Nephron progenitor cell (in vitro differentiated cells): Measurements from ENCODE around the gene TTC27.
"Not testable (repeated sequence)": the region's sequence is repeated elsewhere in the genome, so short reads cannot be mapped to it uniquely, and the experiment has no call there.

ENCODE experiments used
- DNase-seq: peaks from one replicate; pipeline ENCODE4 v3.0.0; 2021
- H3K27ac Mint-ChIP-seq: 2 replicates; pipeline ENCODE4 v1.8.0; 2021; ENCODE audit warnings: mild to moderate bottlenecking, moderate library complexity, mixed read lengths
- H3K27me3 Mint-ChIP-seq: 2 replicates; pipeline ENCODE4 v1.8.0; 2021; ENCODE audit warnings: mild to moderate bottlenecking, low read depth, mixed read lengths; ENCODE audit not compliant: poor library complexity
- H3K36me3 Mint-ChIP-seq: 2 replicates; pipeline ENCODE4 v1.8.0; 2021; ENCODE audit warnings: low read depth, mixed read lengths
- H3K4me1 Mint-ChIP-seq: 2 replicates; pipeline ENCODE4 v1.8.0; 2021; ENCODE audit warnings: mixed read lengths
- H3K4me3 Mint-ChIP-seq: 2 replicates; pipeline ENCODE4 v1.8.0; 2021; ENCODE audit warnings: mild to moderate bottlenecking, moderate library complexity, mixed read lengths
- H3K9me3 Mint-ChIP-seq: 2 replicates; pipeline ENCODE4 v1.8.0; 2021; ENCODE audit warnings: mild to moderate bottlenecking, moderate library complexity, mixed read lengths
- TF ChIP-seq, protein P1 (sequence below): fragments of 200-600 bp; sonication (generic); IDR thresholded peaks from 2 replicates; pipeline ENCODE4 v1.5.0; 2021; ENCODE audit warnings: antibody characterized with exemption

Gene TTC27

DNA sequence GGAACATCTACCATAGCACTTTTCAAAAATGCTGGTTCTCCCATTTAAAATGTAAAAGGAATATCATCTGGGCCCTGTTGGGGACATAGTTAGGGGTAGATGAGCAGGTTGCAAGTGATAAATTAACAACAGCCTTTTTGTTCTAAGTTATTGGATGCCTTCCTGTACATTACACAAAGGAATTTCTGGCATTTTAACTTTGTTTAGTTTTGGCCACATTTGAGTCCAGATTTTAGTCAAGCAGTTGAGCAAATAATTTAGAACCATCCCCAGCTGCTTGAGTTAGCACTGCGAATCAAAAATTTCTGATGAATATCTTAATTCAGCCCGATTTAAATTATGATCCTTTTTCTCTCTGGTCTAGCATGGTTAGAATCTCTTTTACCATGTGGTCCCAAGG lies 124.4 kb downstream of the TTC27 start:
- no peak for DNase-seq
- no peaks in the 10 kb centered on the region for H3K4me1 Mint-ChIP-seq

GRCh38 chr2:32752952-32753351 lies 125.1 kb downstream of the TTC27 start:
- peaks cover 67% of the 10 kb centered on the region for H3K36me3 Mint-ChIP-seq
- DNase-seq, result no peak
- H3K9me3 Mint-ChIP-seq, result peaks cover 22% of the 10 kb centered on the region
- no peak overlapping the region for H3K27ac Mint-ChIP-seq
- H3K4me3 Mint-ChIP-seq, result no peak overlapping the region
- H3K4me1 Mint-ChIP-seq, result no peaks in the 10 kb centered on the region
- H3K27me3 Mint-ChIP-seq, result no peaks in the 10 kb centered on the region
- TF ChIP-seq, protein P1, sequence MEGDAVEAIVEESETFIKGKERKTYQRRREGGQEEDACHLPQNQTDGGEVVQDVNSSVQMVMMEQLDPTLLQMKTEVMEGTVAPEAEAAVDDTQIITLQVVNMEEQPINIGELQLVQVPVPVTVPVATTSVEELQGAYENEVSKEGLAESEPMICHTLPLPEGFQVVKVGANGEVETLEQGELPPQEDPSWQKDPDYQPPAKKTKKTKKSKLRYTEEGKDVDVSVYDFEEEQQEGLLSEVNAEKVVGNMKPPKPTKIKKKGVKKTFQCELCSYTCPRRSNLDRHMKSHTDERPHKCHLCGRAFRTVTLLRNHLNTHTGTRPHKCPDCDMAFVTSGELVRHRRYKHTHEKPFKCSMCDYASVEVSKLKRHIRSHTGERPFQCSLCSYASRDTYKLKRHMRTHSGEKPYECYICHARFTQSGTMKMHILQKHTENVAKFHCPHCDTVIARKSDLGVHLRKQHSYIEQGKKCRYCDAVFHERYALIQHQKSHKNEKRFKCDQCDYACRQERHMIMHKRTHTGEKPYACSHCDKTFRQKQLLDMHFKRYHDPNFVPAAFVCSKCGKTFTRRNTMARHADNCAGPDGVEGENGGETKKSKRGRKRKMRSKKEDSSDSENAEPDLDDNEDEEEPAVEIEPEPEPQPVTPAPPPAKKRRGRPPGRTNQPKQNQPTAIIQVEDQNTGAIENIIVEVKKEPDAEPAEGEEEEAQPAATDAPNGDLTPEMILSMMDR, result no peak

More for the DNA sequence above, 124.4 kb downstream of the TTC27 start:
- H3K9me3 Mint-ChIP-seq, result peaks cover 26% of the 10 kb centered on the region
- no peak overlapping the region for H3K27ac Mint-ChIP-seq
- H3K36me3 Mint-ChIP-seq, result peaks cover 72% of the 10 kb centered on the region
- TF ChIP-seq, protein P1, result no peak
- no peak overlapping the region for H3K4me3 Mint-ChIP-seq
- H3K27me3 Mint-ChIP-seq, result no peaks in the 10 kb centered on the region

DNA sequence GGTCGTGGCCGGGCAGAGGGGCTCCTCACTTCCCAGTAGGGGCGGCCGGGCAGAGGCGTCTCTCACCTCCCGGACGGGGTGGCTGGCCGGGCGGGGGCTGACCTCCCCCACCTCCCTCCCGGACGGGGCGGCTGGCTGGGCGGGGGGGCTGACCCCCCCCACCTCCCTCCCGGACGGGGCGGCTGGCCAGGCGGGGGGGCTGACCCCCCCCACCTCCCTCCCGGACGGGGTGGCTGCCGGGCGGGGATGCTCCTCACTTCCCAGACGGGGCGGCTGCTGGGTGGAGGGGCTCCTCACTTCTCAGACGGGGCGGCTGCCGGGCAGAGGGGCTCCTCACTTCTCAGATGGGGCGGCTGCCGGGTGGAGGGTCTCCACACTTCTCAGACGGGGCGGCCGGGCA lies 126.8 kb downstream of the TTC27 start:
- not testable (repeated sequence) for H3K27ac Mint-ChIP-seq, DNase-seq, H3K4me1 Mint-ChIP-seq, H3K4me3 Mint-ChIP-seq, H3K27me3 Mint-ChIP-seq
- Mint-ChIP-seq H3K9me3 (peaks cover 17% of the 10 kb centered on the region), H3K36me3 (peaks cover 61% of the 10 kb centered on the region)

DNA sequence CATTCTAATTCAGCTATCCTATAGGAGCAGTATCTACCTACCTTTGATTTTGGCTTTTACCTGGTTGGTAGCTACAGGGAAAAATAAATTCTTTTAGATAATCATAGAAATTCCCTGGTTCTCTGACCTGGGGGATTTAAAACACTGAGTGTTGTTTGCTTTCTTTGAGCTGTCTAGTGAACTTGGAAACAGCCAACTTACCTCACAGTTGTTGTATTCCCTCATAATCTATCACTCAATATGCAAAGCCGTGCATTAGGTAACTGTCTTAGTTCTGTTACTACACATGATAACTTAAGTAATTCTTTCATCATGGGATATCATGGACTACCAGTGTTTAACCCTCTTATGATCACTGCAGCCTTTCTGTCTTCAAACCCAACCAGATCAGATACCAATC lies 127.8 kb downstream of the TTC27 start:
- Mint-ChIP-seq H3K27ac (no peak overlapping the region), H3K4me1 (no peaks in the 10 kb centered on the region), H3K9me3 (peaks cover 17% of the 10 kb centered on the region)

GRCh38 chr2:32756074-32756727 lies 128.4 kb downstream of the TTC27 start:
- H3K9me3 Mint-ChIP-seq, result peaks cover 17% of the 10 kb centered on the region
- no peak overlapping the region for H3K27ac Mint-ChIP-seq
- TF ChIP-seq, protein P1, result no peak
- H3K27me3 Mint-ChIP-seq, result no peaks in the 10 kb centered on the region
- no peaks in the 10 kb centered on the region for H3K4me1 Mint-ChIP-seq
- peaks cover 59% of the 10 kb centered on the region for H3K36me3 Mint-ChIP-seq
- no peak overlapping the region for H3K4me3 Mint-ChIP-seq
- DNase-seq, result no peak

More for the DNA sequence above, 127.8 kb downstream of the TTC27 start:
- no peak for DNase-seq
- TF ChIP-seq, protein P1, result no peak
- Mint-ChIP-seq H3K36me3 (peaks cover 59% of the 10 kb centered on the region), H3K4me3 (no peak overlapping the region), H3K27me3 (no peaks in the 10 kb centered on the region)

GRCh38 chr2:32758232-32758631 lies 130.4 kb downstream of the TTC27 start:
- Mint-ChIP-seq H3K27ac (no peak overlapping the region), H3K4me1 (no peaks in the 10 kb centered on the region), H3K27me3 (no peaks in the 10 kb centered on the region), H3K36me3 (peaks cover 46% of the 10 kb centered on the region), H3K4me3 (no peak overlapping the region), H3K9me3 (peaks cover 13% of the 10 kb centered on the region)
- no peak for DNase-seq
- TF ChIP-seq, protein P1, result no peak
